Measurements from ENCODE around the gene KLHL26.

DNA sequence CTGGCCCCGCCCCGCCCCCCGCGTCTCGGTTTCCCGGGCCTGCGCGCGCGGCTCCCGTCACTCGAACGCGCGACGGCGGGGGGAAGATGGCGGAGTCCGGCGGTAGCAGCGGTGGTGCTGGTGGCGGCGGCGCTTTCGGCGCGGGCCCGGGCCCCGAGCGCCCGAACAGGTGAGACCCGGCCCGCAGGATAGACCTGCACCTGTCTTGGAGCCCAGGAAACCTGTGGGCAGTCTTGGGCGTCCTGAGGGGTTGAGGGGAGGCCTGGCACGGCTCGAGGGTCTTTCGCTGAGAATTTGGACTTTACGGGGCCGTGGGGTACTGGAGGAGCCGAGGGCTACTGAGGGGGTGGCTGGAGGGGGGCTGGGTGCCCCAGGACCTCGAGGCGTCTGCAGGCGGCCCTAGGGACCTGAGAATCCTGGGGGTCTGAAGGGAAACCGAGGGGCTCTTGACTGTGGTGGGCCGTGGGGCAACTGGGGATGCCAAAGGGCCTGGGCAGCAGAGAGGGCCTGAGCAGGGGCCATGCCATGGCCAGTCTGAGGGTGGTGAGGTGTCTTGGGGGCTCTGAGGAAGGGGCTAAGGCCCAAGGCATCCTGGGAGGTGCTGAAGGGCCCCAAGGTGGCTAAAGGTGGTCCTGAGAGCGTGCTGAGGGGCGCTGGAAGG lies at the start of gene KLHL26:
- TF ChIP-seq POLR2A (IDR thresholded peaks at IDR 0.05): peak; percentile 74
- TF ChIP-seq, protein P1, sequence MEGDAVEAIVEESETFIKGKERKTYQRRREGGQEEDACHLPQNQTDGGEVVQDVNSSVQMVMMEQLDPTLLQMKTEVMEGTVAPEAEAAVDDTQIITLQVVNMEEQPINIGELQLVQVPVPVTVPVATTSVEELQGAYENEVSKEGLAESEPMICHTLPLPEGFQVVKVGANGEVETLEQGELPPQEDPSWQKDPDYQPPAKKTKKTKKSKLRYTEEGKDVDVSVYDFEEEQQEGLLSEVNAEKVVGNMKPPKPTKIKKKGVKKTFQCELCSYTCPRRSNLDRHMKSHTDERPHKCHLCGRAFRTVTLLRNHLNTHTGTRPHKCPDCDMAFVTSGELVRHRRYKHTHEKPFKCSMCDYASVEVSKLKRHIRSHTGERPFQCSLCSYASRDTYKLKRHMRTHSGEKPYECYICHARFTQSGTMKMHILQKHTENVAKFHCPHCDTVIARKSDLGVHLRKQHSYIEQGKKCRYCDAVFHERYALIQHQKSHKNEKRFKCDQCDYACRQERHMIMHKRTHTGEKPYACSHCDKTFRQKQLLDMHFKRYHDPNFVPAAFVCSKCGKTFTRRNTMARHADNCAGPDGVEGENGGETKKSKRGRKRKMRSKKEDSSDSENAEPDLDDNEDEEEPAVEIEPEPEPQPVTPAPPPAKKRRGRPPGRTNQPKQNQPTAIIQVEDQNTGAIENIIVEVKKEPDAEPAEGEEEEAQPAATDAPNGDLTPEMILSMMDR (IDR thresholded peaks at IDR 0.05): no peak
